Endodermal cell (in vitro differentiated cells): ENCODE data around the gene CCDC167. TPM values are rescaled to one million over a fixed set of nuclear protein-coding genes. Genes with fewer than 3 reads are reported as not detected.

Experiments used
- DNase-seq: peaks from one replicate; pipeline ENCODE4 v3.0.0-alpha.2; 2017
- H3K27ac ChIP-seq: 2 replicates; pipeline ENCODE4 v1.5.1; 2013; ENCODE audit warnings: mild to moderate bottlenecking, low read depth, low read length, moderate library complexity
- H3K27me3 ChIP-seq: 2 replicates; pipeline ENCODE4 v1.6.1; 2013; ENCODE audit warnings: mild to moderate bottlenecking, low read length, moderate library complexity; ENCODE audit not compliant: insufficient read depth, control insufficient read depth, poor library complexity, severe bottlenecking
- H3K36me3 ChIP-seq: 2 replicates; pipeline ENCODE4 v1.7.0; 2013; ENCODE audit warnings: mild to moderate bottlenecking, low read length, moderate library complexity; ENCODE audit not compliant: control insufficient read depth, insufficient read depth
- H3K4me1 ChIP-seq: one replicate; pipeline ENCODE4 v1.7.0; 2013; ENCODE audit warnings: low read length; ENCODE audit not compliant: control insufficient read depth, insufficient read depth
- H3K4me3 ChIP-seq: 2 replicates; pipeline ENCODE4 v1.5.1; 2013; ENCODE audit warnings: mild to moderate bottlenecking, low read length, moderate library complexity
- H3K9ac ChIP-seq: 2 replicates; pipeline ENCODE4 v1.6.1; 2013; ENCODE audit warnings: mild to moderate bottlenecking, low read length, moderate library complexity; ENCODE audit not compliant: poor library complexity, severe bottlenecking; ENCODE audit errors: extremely low read depth
- H3K9me3 ChIP-seq: 2 replicates; pipeline ENCODE4 v1.6.1; 2013; ENCODE audit warnings: mild to moderate bottlenecking, low read length, moderate library complexity; ENCODE audit not compliant: control insufficient read depth
- H3K27ac Mint-ChIP-seq: 2 replicates; pipeline ENCODE4 v1.8.0; 2020; ENCODE audit warnings: mixed read lengths
- H3K27me3 Mint-ChIP-seq: 2 replicates; pipeline ENCODE4 v1.8.0; 2021; ENCODE audit warnings: mild to moderate bottlenecking, mixed read lengths; ENCODE audit not compliant: insufficient read depth
- H3K36me3 Mint-ChIP-seq: 2 replicates; pipeline ENCODE4 v1.8.0; 2020; ENCODE audit warnings: low read depth, mixed read lengths
- H3K4me1 Mint-ChIP-seq: 2 replicates; pipeline ENCODE4 v1.8.0; 2020; ENCODE audit warnings: mixed read lengths
- H3K4me3 Mint-ChIP-seq: 2 replicates; pipeline ENCODE4 v1.8.0; 2020; ENCODE audit warnings: mild to moderate bottlenecking, moderate library complexity, mixed read lengths
- H3K9me3 Mint-ChIP-seq: 2 replicates; pipeline ENCODE4 v1.8.0; 2020; ENCODE audit warnings: mild to moderate bottlenecking, mixed read lengths
- WGBS, 2 experiments: methylation state at CpG; one replicate each; pipeline versions ENCODE4 v1.1.5 to v1.1.7; 2013; ENCODE audit warnings: missing lambda C conversion rate in 2 of 2, mixed read lengths in 1 of 2; ENCODE audit not compliant: insufficient coverage in 1 of 2, insufficient read length in 1 of 2; 5-methylcytosine and 5-hydroxymethylcytosine counted together
- total RNA-seq, 2 donors: library from RNA; stranded (reverse); fragmentation: NEBNext Ultra II Directional in 1 of 2; extraction: Animal tissue kit (Norgen Biotek cat#: 25700) in 1 of 2; gene quantifications; 2 replicates in 1 of 2; 3 replicates in 1 of 2; pipeline ENCODE4 v1.2.1, GENCODE V29; 2021
- TF ChIP-seq, protein P1 (sequence below): fragments of 200-600 bp; sonication (generic); conservative IDR thresholded peaks from 2 replicates; pipeline ENCODE4 v1.5.0; 2021; ENCODE audit warnings: antibody characterized with exemption, mild to moderate bottlenecking

The CCDC167 gene
- total RNA-seq, 2 donors from 2014 or later, result 60.4 to 66.1 TPM

DNA sequence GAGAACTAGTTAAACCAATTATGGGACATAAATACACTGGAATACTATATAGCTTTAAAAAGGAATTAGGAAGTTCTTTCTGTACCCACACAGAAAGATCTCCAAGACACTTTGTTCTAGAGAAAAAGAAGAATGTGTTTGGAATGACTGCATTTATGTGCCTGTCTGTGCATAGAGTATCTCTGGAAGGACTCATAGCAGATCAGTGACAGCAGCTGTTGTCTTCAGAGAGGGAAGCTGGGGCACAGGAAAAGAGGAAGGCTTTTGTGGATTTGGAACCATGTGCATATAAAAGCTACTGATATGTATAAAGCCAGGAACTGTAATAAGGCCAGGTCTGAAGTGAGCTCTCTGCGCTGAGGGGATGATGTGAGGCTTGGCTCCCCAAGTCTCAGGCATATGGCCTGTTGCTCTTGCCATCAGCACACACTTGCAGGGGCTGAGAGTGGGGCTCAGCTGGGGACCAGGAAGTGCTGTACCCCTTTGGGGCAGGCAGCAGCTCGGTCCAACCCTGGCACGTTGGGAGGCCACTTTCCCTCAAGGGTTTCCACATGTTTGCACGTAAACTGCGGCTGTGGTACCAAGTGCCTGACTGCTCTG lies 31.8 kb upstream of the CCDC167 start:
- Mint-ChIP-seq H3K36me3 (no peaks in the 10 kb centered on the region), H3K27ac (no peak overlapping the region), H3K4me3 (no peak overlapping the region), H3K27me3 (peaks cover 75% of the 10 kb centered on the region), H3K4me1 (peaks cover 5% of the 10 kb centered on the region), H3K9me3 (no peaks in the 10 kb centered on the region)
- Histone ChIP-seq H3K27ac (no peak overlapping the region), H3K27me3 (peaks cover 79% of the 10 kb centered on the region), H3K4me1 (peaks cover 4% of the 10 kb centered on the region), H3K9ac (no peak overlapping the region), H3K4me3 (no peak overlapping the region), H3K9me3 (no peaks in the 10 kb centered on the region), H3K36me3 (no peaks in the 10 kb centered on the region)
- WGBS, 2 experiments, result 92 to 100% methylated on average over 3 to 5 of the region's 5 CpGs
- no peak for DNase-seq
- TF ChIP-seq, protein P1, sequence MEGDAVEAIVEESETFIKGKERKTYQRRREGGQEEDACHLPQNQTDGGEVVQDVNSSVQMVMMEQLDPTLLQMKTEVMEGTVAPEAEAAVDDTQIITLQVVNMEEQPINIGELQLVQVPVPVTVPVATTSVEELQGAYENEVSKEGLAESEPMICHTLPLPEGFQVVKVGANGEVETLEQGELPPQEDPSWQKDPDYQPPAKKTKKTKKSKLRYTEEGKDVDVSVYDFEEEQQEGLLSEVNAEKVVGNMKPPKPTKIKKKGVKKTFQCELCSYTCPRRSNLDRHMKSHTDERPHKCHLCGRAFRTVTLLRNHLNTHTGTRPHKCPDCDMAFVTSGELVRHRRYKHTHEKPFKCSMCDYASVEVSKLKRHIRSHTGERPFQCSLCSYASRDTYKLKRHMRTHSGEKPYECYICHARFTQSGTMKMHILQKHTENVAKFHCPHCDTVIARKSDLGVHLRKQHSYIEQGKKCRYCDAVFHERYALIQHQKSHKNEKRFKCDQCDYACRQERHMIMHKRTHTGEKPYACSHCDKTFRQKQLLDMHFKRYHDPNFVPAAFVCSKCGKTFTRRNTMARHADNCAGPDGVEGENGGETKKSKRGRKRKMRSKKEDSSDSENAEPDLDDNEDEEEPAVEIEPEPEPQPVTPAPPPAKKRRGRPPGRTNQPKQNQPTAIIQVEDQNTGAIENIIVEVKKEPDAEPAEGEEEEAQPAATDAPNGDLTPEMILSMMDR, result no peak

DNA sequence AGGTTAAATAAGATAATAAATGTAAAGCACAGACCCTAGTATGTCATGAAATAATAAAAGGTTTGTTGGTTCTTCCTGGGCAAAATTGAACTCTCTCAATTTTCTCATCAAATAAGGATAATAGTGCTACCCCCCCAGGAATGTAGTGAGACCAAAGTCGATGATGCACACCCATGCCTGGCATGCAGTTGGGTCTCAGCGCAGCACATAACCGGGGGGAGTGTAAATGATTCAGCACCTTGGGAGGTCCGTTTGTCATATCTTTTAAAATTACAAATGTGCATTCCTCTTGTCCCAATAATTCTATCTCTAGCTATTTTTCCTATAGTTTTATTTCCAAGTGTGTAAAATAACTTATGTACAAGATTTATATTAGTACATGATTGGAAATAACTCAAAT lies 31.3 kb upstream of the CCDC167 start:
- no peak for DNase-seq
- peaks cover 74% of the 10 kb centered on the region for H3K27me3 ChIP-seq

GRCh38 chr6:37530297-37530696 lies 30.6 kb upstream of the CCDC167 start:
- 79 to 82% methylated on average over 4 to 5 of the region's 5 CpGs for WGBS, 2 experiments
- Mint-ChIP-seq H3K9me3 (no peaks in the 10 kb centered on the region), H3K4me1 (peaks cover 4% of the 10 kb centered on the region), H3K27ac (no peak overlapping the region), H3K27me3 (peaks cover 63% of the 10 kb centered on the region), H3K4me3 (no peak overlapping the region), H3K36me3 (no peaks in the 10 kb centered on the region)
- Histone ChIP-seq H3K36me3 (no peaks in the 10 kb centered on the region), H3K4me3 (no peak overlapping the region), H3K4me1 (no peaks in the 10 kb centered on the region), H3K27ac (no peak overlapping the region), H3K9me3 (no peaks in the 10 kb centered on the region), H3K9ac (no peak overlapping the region), H3K27me3 (peaks cover 67% of the 10 kb centered on the region)
- TF ChIP-seq, protein P1, result no peak
- no peak for DNase-seq

More for the DNA sequence above, 31.3 kb upstream of the CCDC167 start:
- 76 to 91% methylated on average over 4 of the region's 4 CpGs for WGBS, 2 experiments
- no peaks in the 10 kb centered on the region for H3K4me1 ChIP-seq
- Mint-ChIP-seq H3K36me3 (no peaks in the 10 kb centered on the region), H3K4me3 (no peak overlapping the region), H3K27ac (no peak overlapping the region), H3K4me1 (peaks cover 5% of the 10 kb centered on the region), H3K27me3 (peaks cover 70% of the 10 kb centered on the region), H3K9me3 (no peaks in the 10 kb centered on the region)
- H3K36me3 ChIP-seq, result no peaks in the 10 kb centered on the region
- H3K27ac ChIP-seq, result no peak overlapping the region
- TF ChIP-seq, protein P1, result no peak
- no peak overlapping the region for H3K9ac ChIP-seq
- H3K9me3 ChIP-seq, result no peaks in the 10 kb centered on the region
- no peak overlapping the region for H3K4me3 ChIP-seq
